Right atrium auricular region (tissue), 2 donors: ENCODE measurements around the gene PPM1B. TPM values are rescaled to one million over a fixed set of nuclear protein-coding genes. Genes with fewer than 3 reads are reported as not detected.
"Not testable (repeated sequence)": the region's sequence is repeated elsewhere in the genome, so short reads cannot be mapped to it uniquely, and the experiment has no call there.

Experiments
- DNase-seq: peaks from one replicate; pipeline ENCODE4 v3.0.0-alpha.2; 2019; ENCODE audit warnings: low spot score
- H3K27ac ChIP-seq, 2 donors: fragments of 200-600 bp; sonication (generic); 1 replicate in 1 of 2; 2 replicates in 1 of 2; pipeline ENCODE4 v1.5.1; 2016 to 2019
- H3K27me3 ChIP-seq, 2 donors: fragments of 200-600 bp; sonication (generic); one replicate each; pipeline versions ENCODE4 v1.5.1 to v1.6.0; 2017 to 2019
- H3K36me3 ChIP-seq: fragments of 200-600 bp; sonication (generic); one replicate; pipeline ENCODE4 v1.5.1; 2016
- H3K4me1 ChIP-seq, 2 donors: fragments of 200-600 bp; sonication (generic); one replicate each; pipeline versions ENCODE4 v1.5.1 to v1.6.0; 2017 to 2019
- H3K4me3 ChIP-seq, 2 donors: fragments of 200-600 bp; sonication (generic); 1 replicate in 1 of 2; 2 replicates in 1 of 2; pipeline ENCODE4 v1.5.1; 2017 to 2019; ENCODE audit warnings: mild to moderate bottlenecking in 1 of 2, moderate library complexity in 1 of 2
- H3K9me3 ChIP-seq, 2 donors: fragments of 200-600 bp; sonication (generic); one replicate each; pipeline ENCODE4 v1.5.1; 2019
- CTCF ChIP-seq, 2 donors: fragments of 200-600 bp; sonication (generic); IDR thresholded peaks; one replicate each; pipeline ENCODE4 v1.5.1; 2019; ENCODE audit warnings: antibody characterized with exemption in 2 of 2
- total RNA-seq, 2 donors: library from RNA; depleted of rRNA; stranded (reverse); fragments of >200 nt; gene quantifications; one replicate each; pipeline ENCODE4 v1.1.0, GENCODE V29; 2016

Gene PPM1B
- total RNA-seq, 2 donors from 2014 or later: 21.4 to 38.6 TPM

GRCh38 chr2:44254023-44254422 is 85.3 kb downstream of the PPM1B start:
- no peaks in the 10 kb centered on the region for H3K4me1 ChIP-seq
- peaks cover 0 to 4% of the 10 kb centered on the region in 2 donors for H3K9me3 ChIP-seq
- H3K27ac ChIP-seq: no peak overlapping the region
- TF ChIP-seq CTCF (IDR thresholded peaks at IDR 0.05): no peak
- no peak for DNase-seq
- no peaks in the 10 kb centered on the region for H3K27me3 ChIP-seq
- H3K4me3 ChIP-seq: no peak overlapping the region
- no peaks in the 10 kb centered on the region for H3K36me3 ChIP-seq

GRCh38 chr2:44255704-44256103 is 87.0 kb downstream of the PPM1B start:
- not testable (repeated sequence) for DNase-seq, H3K36me3 ChIP-seq, H3K9me3 ChIP-seq, H3K27me3 ChIP-seq, H3K4me1 ChIP-seq, H3K4me3 ChIP-seq, H3K27ac ChIP-seq

- H3K36me3 ChIP-seq, H3K4me1 ChIP-seq, H3K27me3 ChIP-seq, DNase-seq, H3K9me3 ChIP-seq, H3K4me3 ChIP-seq, H3K27ac ChIP-seq: not testable (repeated sequence)
Measured at GRCh38 chr2:44257802-44258201, 89.1 kb downstream of the PPM1B start.

GRCh38 chr2:44267269-44267795 is 98.7 kb downstream of the PPM1B start:
- TF ChIP-seq CTCF (IDR thresholded peaks at IDR 0.05): no peak
- peaks cover 0 to 11% of the 10 kb centered on the region in 2 donors for H3K4me1 ChIP-seq
- H3K27ac ChIP-seq: peak overlapping the region; percentile 29 to 64
- no peaks in the 10 kb centered on the region for H3K27me3 ChIP-seq
- no peak overlapping the region for H3K4me3 ChIP-seq
- H3K36me3 ChIP-seq: no peaks in the 10 kb centered on the region
- H3K9me3 ChIP-seq: no peaks in the 10 kb centered on the region
- no peak for DNase-seq

GRCh38 chr2:44267796-44268648 is 99.3 kb downstream of the PPM1B start:
- TF ChIP-seq CTCF (IDR thresholded peaks at IDR 0.05): no peak
- H3K9me3 ChIP-seq: no peaks in the 10 kb centered on the region
- H3K27ac ChIP-seq: peak overlapping the region; percentile 29 to 64
- DNase-seq: no peak
- H3K4me1 ChIP-seq: peaks cover 0 to 11% of the 10 kb centered on the region in 2 donors
- no peak overlapping the region for H3K4me3 ChIP-seq
- no peaks in the 10 kb centered on the region for H3K36me3 ChIP-seq
- H3K27me3 ChIP-seq: no peaks in the 10 kb centered on the region

GRCh38 chr2:44269831-44270230 is 101.2 kb downstream of the PPM1B start:
- no peak for DNase-seq
- no peak overlapping the region for H3K27ac ChIP-seq
- H3K4me3 ChIP-seq: no peak overlapping the region
- no peaks in the 10 kb centered on the region for H3K9me3 ChIP-seq
- peaks cover 0 to 11% of the 10 kb centered on the region in 2 donors for H3K4me1 ChIP-seq
- H3K36me3 ChIP-seq: no peaks in the 10 kb centered on the region
- no peak for TF ChIP-seq CTCF (IDR thresholded peaks at IDR 0.05)
- no peaks in the 10 kb centered on the region for H3K27me3 ChIP-seq
